Hepatic stellate cell (primary cell): ENCODE results near the gene CRACDL.

Experiments used
- DNase-seq: peaks from one replicate; pipeline ENCODE4 v3.0.0; 2011; ENCODE audit warnings: low spot score

The CRACDL gene

GRCh38 chr2:98935777-98936352 is at the start of gene CRACDL:
Gene CRACDL, minus strand, starts transcription at chr2:98936225. Its CDS starts 89,425 bp downstream, at chr2:98846800.
- DNase-seq, result no peak

GRCh38 chr2:98975611-98976010 is 39.6 kb upstream of the CRACDL start:
- no peak for DNase-seq

- DNase-seq, result no peak
Observed at GRCh38 chr2:98972582-98973167, 36.6 kb upstream of the CRACDL start.

GRCh38 chr2:98959810-98960507 is 23.9 kb upstream of the CRACDL start:
- DNase-seq, result no peak

GRCh38 chr2:98952966-98953365 is 16.9 kb upstream of the CRACDL start:
- no peak for DNase-seq

GRCh38 chr2:98948956-98949739 is 13.1 kb upstream of the CRACDL start:
- DNase-seq, result no peak

GRCh38 chr2:98947554-98947953 is 11.5 kb upstream of the CRACDL start:
- DNase-seq, result no peak

GRCh38 chr2:98946855-98947254 is 10.8 kb upstream of the CRACDL start:
- DNase-seq, result no peak

GRCh38 chr2:98944775-98945174 is 8.8 kb upstream of the CRACDL start:
- no peak for DNase-seq

- DNase-seq, result no peak
Observed at GRCh38 chr2:98940102-98940501, 4.1 kb upstream of the CRACDL start.

GRCh38 chr2:98937906-98938305 is 1.9 kb upstream of the CRACDL start:
- no peak for DNase-seq

- no peak for DNase-seq
Observed at GRCh38 chr2:98936353-98937351, 627 bp upstream of the CRACDL start.

- no peak for DNase-seq
Observed at GRCh38 chr2:98935111-98935770, 784 bp downstream of the CRACDL start.

GRCh38 chr2:98932778-98933343 is 3.2 kb downstream of the CRACDL start:
- no peak for DNase-seq

- DNase-seq, result no peak
Observed at GRCh38 chr2:98932164-98932563, 3.9 kb downstream of the CRACDL start.

GRCh38 chr2:98931596-98931995 is 4.4 kb downstream of the CRACDL start:
- no peak for DNase-seq

GRCh38 chr2:98929920-98930319 is 6.1 kb downstream of the CRACDL start:
- no peak for DNase-seq

- DNase-seq, result no peak
Observed at GRCh38 chr2:98928242-98928641, 7.8 kb downstream of the CRACDL start.

- DNase-seq, result no peak
Observed at GRCh38 chr2:98927027-98927426, 9.0 kb downstream of the CRACDL start.

- DNase-seq, result no peak
Observed at GRCh38 chr2:98926601-98927000, 9.4 kb downstream of the CRACDL start.

GRCh38 chr2:98924910-98925309 is 11.1 kb downstream of the CRACDL start:
- DNase-seq, result no peak
